Nephron (organoid): Measurements from ENCODE around the gene RNF13.

Experiments used
- H3K27ac Mint-ChIP-seq, 3 experiments: 2 replicates each; pipeline ENCODE4 v1.8.0; 2020; ENCODE audit warnings: mixed read lengths in 3 of 3, mild to moderate bottlenecking in 2 of 3, moderate library complexity in 1 of 3
- H3K27me3 Mint-ChIP-seq: 2 replicates; pipeline ENCODE4 v1.8.0; 2021; ENCODE audit warnings: low read depth, mild to moderate bottlenecking, moderate library complexity, mixed read lengths
- H3K36me3 Mint-ChIP-seq: 2 replicates; pipeline ENCODE4 v1.8.0; 2020; ENCODE audit warnings: low read depth, mixed read lengths
- H3K4me1 Mint-ChIP-seq: 2 replicates; pipeline ENCODE4 v1.8.0; 2020; ENCODE audit warnings: mixed read lengths
- H3K4me3 Mint-ChIP-seq, 3 experiments: 2 replicates each; pipeline ENCODE4 v1.8.0; 2020; ENCODE audit warnings: mild to moderate bottlenecking in 3 of 3, mixed read lengths in 3 of 3, moderate library complexity in 2 of 3
- H3K9me3 Mint-ChIP-seq: 2 replicates; pipeline ENCODE4 v1.8.0; 2020; ENCODE audit warnings: mixed read lengths
- TF ChIP-seq, protein P1 (sequence below), 3 experiments: fragments of 200-600 bp; sonication (generic); IDR thresholded peaks; one replicate each; pipeline ENCODE4 v1.5.0; 2021; ENCODE audit warnings: antibody characterized with exemption in 3 of 3; ENCODE audit not compliant: unreplicated experiment in 3 of 3

Gene RNF13

DNA sequence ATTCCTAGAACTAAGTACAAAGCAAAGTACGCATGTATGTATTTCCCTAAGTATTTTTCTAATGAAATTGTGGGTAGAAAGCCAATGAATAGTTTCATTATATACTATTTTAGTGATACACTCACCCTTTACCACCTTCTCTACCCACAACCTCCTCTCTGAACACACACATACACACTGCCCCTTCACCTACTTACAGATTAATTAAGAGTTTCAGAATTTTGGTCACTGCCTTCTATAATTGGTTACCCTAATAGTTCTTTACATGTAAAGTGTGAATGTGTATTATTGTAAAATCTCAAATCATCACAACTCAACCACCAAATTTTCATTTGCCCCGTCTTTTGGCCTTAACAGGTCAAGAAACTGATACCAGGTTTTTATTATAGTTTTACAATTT is 150.5 kb downstream of the RNF13 start:
- Mint-ChIP-seq H3K36me3 (peaks cover 49% of the 10 kb centered on the region), H3K27ac (peak overlapping the region in 1 of 3 experiments; percentile 19), H3K9me3 (no peaks in the 10 kb centered on the region), H3K4me1 (peaks cover 51% of the 10 kb centered on the region), H3K4me3 (no peak overlapping the region), H3K27me3 (no peaks in the 10 kb centered on the region)
- TF ChIP-seq, protein P1, sequence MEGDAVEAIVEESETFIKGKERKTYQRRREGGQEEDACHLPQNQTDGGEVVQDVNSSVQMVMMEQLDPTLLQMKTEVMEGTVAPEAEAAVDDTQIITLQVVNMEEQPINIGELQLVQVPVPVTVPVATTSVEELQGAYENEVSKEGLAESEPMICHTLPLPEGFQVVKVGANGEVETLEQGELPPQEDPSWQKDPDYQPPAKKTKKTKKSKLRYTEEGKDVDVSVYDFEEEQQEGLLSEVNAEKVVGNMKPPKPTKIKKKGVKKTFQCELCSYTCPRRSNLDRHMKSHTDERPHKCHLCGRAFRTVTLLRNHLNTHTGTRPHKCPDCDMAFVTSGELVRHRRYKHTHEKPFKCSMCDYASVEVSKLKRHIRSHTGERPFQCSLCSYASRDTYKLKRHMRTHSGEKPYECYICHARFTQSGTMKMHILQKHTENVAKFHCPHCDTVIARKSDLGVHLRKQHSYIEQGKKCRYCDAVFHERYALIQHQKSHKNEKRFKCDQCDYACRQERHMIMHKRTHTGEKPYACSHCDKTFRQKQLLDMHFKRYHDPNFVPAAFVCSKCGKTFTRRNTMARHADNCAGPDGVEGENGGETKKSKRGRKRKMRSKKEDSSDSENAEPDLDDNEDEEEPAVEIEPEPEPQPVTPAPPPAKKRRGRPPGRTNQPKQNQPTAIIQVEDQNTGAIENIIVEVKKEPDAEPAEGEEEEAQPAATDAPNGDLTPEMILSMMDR (IDR thresholded peaks at IDR 0.05; ENCODE audit: unreplicated experiment in 3 of 3) = no peak

DNA sequence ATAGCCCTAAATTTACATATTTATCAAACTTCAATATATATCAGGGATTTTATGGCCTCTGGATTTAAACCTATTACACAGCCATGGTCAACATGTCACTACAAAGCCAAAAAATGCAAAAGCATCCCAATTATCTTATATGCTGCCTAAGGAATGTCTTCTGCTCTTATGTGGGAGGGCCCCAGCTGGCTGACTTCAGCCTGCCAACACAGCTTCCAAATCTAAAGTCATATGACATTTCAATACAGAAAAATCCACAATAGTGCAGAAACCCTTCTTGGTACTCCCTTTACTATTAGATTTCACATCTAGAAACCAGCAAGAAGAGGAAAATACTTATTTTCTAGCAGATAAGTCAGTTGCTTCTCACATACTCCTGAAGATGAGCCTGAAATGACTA is 151.3 kb downstream of the RNF13 start:
- TF ChIP-seq, protein P1 (IDR thresholded peaks at IDR 0.05; ENCODE audit: unreplicated experiment in 3 of 3) = no peak
- Mint-ChIP-seq H3K27ac (peak overlapping the region; percentile 40 to 52 (median 51)), H3K9me3 (no peaks in the 10 kb centered on the region), H3K36me3 (peaks cover 49% of the 10 kb centered on the region), H3K4me3 (peak overlapping the region in 1 of 3 experiments; percentile 21), H3K4me1 (peaks cover 55% of the 10 kb centered on the region), H3K27me3 (no peaks in the 10 kb centered on the region)

DNA sequence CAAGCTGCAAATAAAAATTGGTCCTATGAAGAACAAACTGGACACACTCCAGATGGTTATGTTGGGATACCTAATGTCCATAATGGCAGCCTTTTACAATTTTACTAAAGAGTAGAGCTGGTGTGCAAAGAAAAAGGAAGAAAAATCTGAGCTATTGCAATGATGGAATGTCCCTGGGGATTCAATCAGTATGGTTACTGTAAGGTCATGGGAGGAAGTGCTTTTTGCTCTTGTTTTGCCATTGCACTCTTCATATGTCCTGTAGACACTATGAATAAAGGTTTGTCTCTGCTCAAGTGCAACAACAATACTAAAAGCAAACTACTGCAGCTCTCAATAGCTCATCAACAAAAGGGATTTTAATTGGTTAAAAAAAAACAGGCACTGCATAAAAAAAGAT is 152.3 kb downstream of the RNF13 start:
- TF ChIP-seq, protein P1 (IDR thresholded peaks at IDR 0.05; ENCODE audit: unreplicated experiment in 3 of 3) = no peak
- Mint-ChIP-seq H3K36me3 (peaks cover 44% of the 10 kb centered on the region), H3K27me3 (no peaks in the 10 kb centered on the region), H3K4me1 (peaks cover 55% of the 10 kb centered on the region), H3K27ac (peak overlapping the region in 2 of 3 experiments; percentile 10 to 44), H3K4me3 (peak overlapping the region; percentile 26 to 58 (median 40)), H3K9me3 (no peaks in the 10 kb centered on the region)

DNA sequence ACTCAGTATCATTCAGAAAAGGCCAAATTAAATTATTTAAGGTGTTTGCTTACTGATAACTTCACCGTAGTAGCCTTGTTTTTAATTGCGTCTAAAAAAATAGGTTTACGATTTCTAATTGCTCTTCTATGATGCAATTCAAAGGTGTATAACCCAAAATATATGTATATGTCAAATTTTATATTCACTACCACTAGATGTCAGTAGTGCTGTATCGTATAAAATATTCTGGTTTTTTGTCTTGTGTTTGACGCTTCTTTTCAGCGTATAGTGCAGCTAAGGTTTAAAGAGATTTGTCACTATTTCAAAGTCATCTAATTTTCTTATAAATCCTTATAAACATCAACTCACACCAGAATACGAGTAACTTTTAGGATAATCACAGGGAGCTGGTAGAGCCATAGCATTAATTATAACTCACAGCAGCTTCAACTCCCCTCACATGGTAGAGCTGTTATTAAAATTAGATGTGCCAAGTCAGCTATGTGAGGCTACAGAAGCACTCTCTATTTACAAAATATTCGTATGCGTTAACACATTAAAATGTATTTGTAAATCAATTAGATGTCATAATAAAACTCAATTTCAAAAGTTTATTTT is 154.2 kb downstream of the RNF13 start:
- no peaks in the 10 kb centered on the region for H3K9me3 Mint-ChIP-seq
- H3K36me3 Mint-ChIP-seq = peaks cover 39% of the 10 kb centered on the region
- peak overlapping the region; percentile 91 to 93 (median 91) for H3K4me3 Mint-ChIP-seq
- peaks cover 61% of the 10 kb centered on the region for H3K4me1 Mint-ChIP-seq
- TF ChIP-seq, protein P1 (IDR thresholded peaks at IDR 0.05; ENCODE audit: unreplicated experiment in 3 of 3) = peak; percentile 55 to 78 (median 60)
- peak overlapping the region; percentile 59 to 70 (median 63) for H3K27ac Mint-ChIP-seq
- H3K27me3 Mint-ChIP-seq = no peaks in the 10 kb centered on the region

DNA sequence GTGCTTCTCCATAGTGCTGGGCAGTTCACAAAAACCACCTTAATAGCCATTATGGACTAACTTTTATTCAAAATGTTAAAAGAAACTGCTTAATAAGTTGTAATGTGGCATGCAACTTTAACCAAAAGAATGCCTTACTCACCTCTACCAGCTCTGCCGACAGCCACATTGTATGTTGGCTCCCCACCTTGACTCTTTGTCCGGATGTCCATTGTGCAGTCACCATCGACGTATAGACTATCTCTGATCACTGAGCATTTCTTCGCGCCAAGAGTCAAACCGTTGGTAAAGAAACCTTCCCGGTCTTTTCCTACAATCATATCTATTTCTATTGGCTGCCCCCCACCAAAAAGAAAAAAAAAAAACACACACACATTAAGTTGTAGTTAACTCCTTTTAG is 155.2 kb downstream of the RNF13 start:
- no peaks in the 10 kb centered on the region for H3K27me3 Mint-ChIP-seq
- peak overlapping the region; percentile 70 to 88 (median 87) for H3K27ac Mint-ChIP-seq
- H3K36me3 Mint-ChIP-seq = peaks cover 39% of the 10 kb centered on the region
- TF ChIP-seq, protein P1 (IDR thresholded peaks at IDR 0.05; ENCODE audit: unreplicated experiment in 3 of 3) = no peak
- H3K9me3 Mint-ChIP-seq = no peaks in the 10 kb centered on the region
- H3K4me1 Mint-ChIP-seq = peaks cover 66% of the 10 kb centered on the region
- H3K4me3 Mint-ChIP-seq = peak overlapping the region; percentile 91 to 93 (median 91)
